ENCODE data around the gene NES.

Gene NES

DNA sequence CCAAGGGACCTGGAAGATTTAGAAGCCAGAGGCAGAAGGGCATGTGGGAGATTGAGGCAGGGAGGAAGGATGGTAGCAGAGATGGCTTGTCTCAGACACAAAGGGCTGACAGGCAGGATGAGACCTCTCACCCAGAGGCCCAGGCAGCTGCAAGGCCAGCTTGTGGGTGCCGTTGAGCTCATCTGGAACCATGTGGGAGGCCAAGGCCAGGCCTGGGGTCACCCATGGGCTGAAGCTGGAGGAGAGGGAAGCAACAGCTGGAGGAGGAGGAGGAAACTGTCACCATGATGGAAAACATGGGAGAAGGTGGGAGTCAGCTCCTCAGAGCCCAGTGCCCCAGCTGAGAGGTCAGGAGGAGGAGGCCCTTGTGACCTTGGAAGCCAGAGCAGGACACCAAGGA is 21.8 kb upstream of the NES start:
- ATAC-seq = no peak
- TF ChIP-seq OSR1 (CRISPR knock-in tag; IDR thresholded peaks at IDR 0.05) (no peak), TSHZ2 (CRISPR knock-in tag; IDR thresholded peaks at IDR 0.05) (no peak), SNAI2 (CRISPR knock-in tag; IDR thresholded peaks at IDR 0.05) (no peak), CSDC2 (CRISPR knock-in tag; IDR thresholded peaks at IDR 0.05) (no peak), ZC3H10 (CRISPR knock-in tag; IDR thresholded peaks at IDR 0.05) (no peak), TOX (CRISPR knock-in tag; IDR thresholded peaks at IDR 0.05; ENCODE audit: borderline replicate concordance) (no peak), ZNF8 (CRISPR knock-in tag; IDR thresholded peaks at IDR 0.05) (no peak), ISL1 (CRISPR knock-in tag; IDR thresholded peaks at IDR 0.05) (no peak), CSRNP3 (CRISPR knock-in tag; IDR thresholded peaks at IDR 0.05) (no peak), ZNF70 (CRISPR knock-in tag; IDR thresholded peaks at IDR 0.05) (no peak), PPARA (CRISPR knock-in tag; IDR thresholded peaks at IDR 0.05; ENCODE audit: borderline replicate concordance) (no peak), ZFP3 (CRISPR knock-in tag; IDR thresholded peaks at IDR 0.05) (no peak), GLIS3 (CRISPR knock-in tag; IDR thresholded peaks at IDR 0.05) (no peak), TCF4 (CRISPR knock-in tag; IDR thresholded peaks at IDR 0.05; ENCODE audit: borderline replicate concordance) (no peak), ESRRG (CRISPR knock-in tag; IDR thresholded peaks at IDR 0.05) (no peak), ZNF565 (CRISPR knock-in tag; conservative IDR thresholded peaks at IDR 0.05; ENCODE audit: low read depth) (no peak), ZFP30 (CRISPR knock-in tag; IDR thresholded peaks at IDR 0.05) (no peak)
- TF ChIP-seq, protein P1, sequence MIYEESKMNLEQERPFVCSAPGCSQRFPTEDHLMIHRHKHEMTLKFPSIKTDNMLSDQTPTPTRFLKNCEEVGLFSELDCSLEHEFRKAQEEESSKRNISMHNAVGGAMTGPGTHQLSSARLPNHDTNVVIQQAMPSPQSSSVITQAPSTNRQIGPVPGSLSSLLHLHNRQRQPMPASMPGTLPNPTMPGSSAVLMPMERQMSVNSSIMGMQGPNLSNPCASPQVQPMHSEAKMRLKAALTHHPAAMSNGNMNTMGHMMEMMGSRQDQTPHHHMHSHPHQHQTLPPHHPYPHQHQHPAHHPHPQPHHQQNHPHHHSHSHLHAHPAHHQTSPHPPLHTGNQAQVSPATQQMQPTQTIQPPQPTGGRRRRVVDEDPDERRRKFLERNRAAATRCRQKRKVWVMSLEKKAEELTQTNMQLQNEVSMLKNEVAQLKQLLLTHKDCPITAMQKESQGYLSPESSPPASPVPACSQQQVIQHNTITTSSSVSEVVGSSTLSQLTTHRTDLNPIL (CRISPR knock-in tag; IDR thresholded peaks at IDR 0.05; ENCODE audit: low read depth) = no peak

- no peak; the same call in 2 of the 3 replicates for ATAC-seq
- no peak for TF ChIP-seq GLIS3 (CRISPR knock-in tag; IDR thresholded peaks at IDR 0.05)
- TF ChIP-seq ZNF565 (CRISPR knock-in tag; conservative IDR thresholded peaks at IDR 0.05; ENCODE audit: low read depth) = no peak
- TF ChIP-seq RARB (CRISPR knock-in tag; IDR thresholded peaks at IDR 0.05) = no peak; the same call in 1 of the 2 replicates
- peak; percentile 51; the same call in 1 of the 2 replicates for TF ChIP-seq TOX (CRISPR knock-in tag; IDR thresholded peaks at IDR 0.05; ENCODE audit: borderline replicate concordance)
Measured at GRCh38 chr1:156697481-156697880, 20.3 kb upstream of the NES start.

- no peak for ATAC-seq
- TF ChIP-seq CSRNP3 (CRISPR knock-in tag; IDR thresholded peaks at IDR 0.05) (peak; percentile 74), TSHZ2 (CRISPR knock-in tag; IDR thresholded peaks at IDR 0.05) (no peak), SNAI2 (CRISPR knock-in tag; IDR thresholded peaks at IDR 0.05) (no peak), TOX (CRISPR knock-in tag; IDR thresholded peaks at IDR 0.05; ENCODE audit: borderline replicate concordance) (peak; percentile 97), RARB (CRISPR knock-in tag; IDR thresholded peaks at IDR 0.05) (peak; percentile 93; the same call in 1 of the 2 replicates), PPARA (CRISPR knock-in tag; IDR thresholded peaks at IDR 0.05; ENCODE audit: borderline replicate concordance) (no peak), ZFP30 (CRISPR knock-in tag; IDR thresholded peaks at IDR 0.05) (no peak), GLIS3 (CRISPR knock-in tag; IDR thresholded peaks at IDR 0.05) (no peak), BACH2 (CRISPR knock-in tag; IDR thresholded peaks at IDR 0.05; ENCODE audit: borderline replicate concordance) (no peak), ESRRG (CRISPR knock-in tag; IDR thresholded peaks at IDR 0.05) (no peak), ZNF565 (CRISPR knock-in tag; conservative IDR thresholded peaks at IDR 0.05; ENCODE audit: low read depth) (no peak)
- TF ChIP-seq, protein P1 (CRISPR knock-in tag; IDR thresholded peaks at IDR 0.05; ENCODE audit: low read depth) = no peak
Measured at GRCh38 chr1:156696755-156697154, 19.5 kb upstream of the NES start.
